GM12878 (cell line): Measurements from ENCODE around the gene OCA2. TPM values are rescaled to one million over a fixed set of nuclear protein-coding genes. Genes with fewer than 3 reads are reported as not detected.

Experiments used
- ATAC-seq: fragments of 200-7000 bp; cut with Tn5 transposase; 3 replicates; pipeline ENCODE4 v1.9.1; 2020; ENCODE audit warnings: mild to moderate bottlenecking, moderate library complexity
- BruUV-seq: library from RNA; stranded (reverse); fragments of 400-500 nt; replicated peaks from 2 replicates; lab custom pipeline; 2021; lab: Mats Ljungman, UMichigan
- CTCF ChIA-PET: fragments of 300-600 bp; sonication (Branson Sonifier 250); formaldehyde crosslinking; extraction: SDS; loops from one replicate; lab custom pipeline; 2021; ENCODE audit warnings: inconsistent platforms; lab: Yijun Ruan, JAX
- POLR2A ChIA-PET: fragments of 350-600 bp; formaldehyde crosslinking; extraction: SDS; loops from one replicate; lab custom pipeline; 2021; ENCODE audit warnings: inconsistent platforms; lab: Charles Lee
- RAD21 ChIA-PET: fragments of 300-600 bp; sonication (Branson Sonifier 250); formaldehyde crosslinking; loops from one replicate; lab custom pipeline; 2023; ENCODE audit warnings: antibody characterized with exemption; ENCODE audit not compliant: unreplicated experiment; lab: Charles Lee
- SMC1A ChIA-PET: fragments of 300-600 bp; sonication (Branson Sonifier 250); formaldehyde crosslinking; loops from one replicate; lab custom pipeline; 2023; ENCODE audit not compliant: unreplicated experiment, uncharacterized antibody; lab: Charles Lee
- DNase-seq: peaks from one replicate; pipeline ENCODE4 v3.0.0-alpha.2; 2011; ENCODE audit warnings: low read depth, low spot score
- FAIRE-seq: peaks from 3 replicates; lab custom pipeline; 2011; peaks lifted over from hg19 to GRCh38; lab: Jason Lieb, UNC
- H2AFZ ChIP-seq: 2 replicates; pipeline ENCODE4 v1.6.0; 2011; ENCODE audit warnings: low read depth, low read length, control low read depth; ENCODE audit not compliant: control insufficient read depth
- H3K27ac ChIP-seq: 2 replicates; pipeline ENCODE4 v1.5.1; 2011; ENCODE audit warnings: control low read depth; ENCODE audit not compliant: control insufficient read depth, insufficient read depth
- H3K27me3 ChIP-seq, 2 experiments: replicated peaks in 1 of 2; 2 replicates each; pipeline versions ENCODE4 v1.6.0 to v1.6.1; 2011; ENCODE audit warnings: low read length in 1 of 2; ENCODE audit not compliant: control insufficient read depth in 2 of 2, insufficient read depth in 2 of 2
- H3K36me3 ChIP-seq, 2 experiments: 2 replicates each; pipeline ENCODE4 v1.5.1; 2011; ENCODE audit warnings: low read length in 1 of 2; ENCODE audit not compliant: control insufficient read depth in 2 of 2, insufficient read depth in 2 of 2
- H3K4me1 ChIP-seq: 2 replicates; pipeline ENCODE4 v1.6.1; 2011; ENCODE audit warnings: mild to moderate bottlenecking, low read length, moderate library complexity, mixed read lengths; ENCODE audit not compliant: control insufficient read depth, insufficient read depth
- H3K4me2 ChIP-seq: 2 replicates; pipeline ENCODE4 v1.6.0; 2011; ENCODE audit warnings: control low read depth; ENCODE audit not compliant: control insufficient read depth, insufficient read depth
- H3K4me3 ChIP-seq: fragments of 200-600 bp; sonication (generic); 2 replicates; pipeline ENCODE4 v1.5.1; 2016
- H3K79me2 ChIP-seq: 2 replicates; pipeline ENCODE4 v1.6.0; 2011; ENCODE audit warnings: low read length; ENCODE audit not compliant: control insufficient read depth, insufficient read depth
- H3K9ac ChIP-seq: 2 replicates; pipeline ENCODE4 v1.8.0; 2011; ENCODE audit warnings: low read length, control low read depth, mixed read lengths; ENCODE audit not compliant: control insufficient read depth, insufficient read depth
- H3K9me3 ChIP-seq: replicated peaks from 3 replicates; pipeline ENCODE4 v1.5.1; 2011; ENCODE audit warnings: mild to moderate bottlenecking, low read length; ENCODE audit not compliant: control insufficient read depth, insufficient read depth
- H4K20me1 ChIP-seq: 2 replicates; pipeline ENCODE4 v1.6.0; 2011; ENCODE audit not compliant: control insufficient read depth, insufficient read depth
- BHLHE40 ChIP-seq, 2 experiments: fragments of 450-650 bp in 1 of 2; IDR thresholded peaks; 2 replicates each; pipeline ENCODE4 v1.6.1; 2011 to 2017; ENCODE audit warnings: low read depth in 2 of 2, borderline replicate concordance in 1 of 2, improper control_type of control experiment in 1 of 2, low read length in 1 of 2, mild to moderate bottlenecking in 1 of 2
- CREM ChIP-seq: IDR thresholded peaks from 2 replicates; pipeline ENCODE4 v1.6.1; 2014; ENCODE audit warnings: antibody characterized with exemption, low read depth
- ETV6 ChIP-seq, 2 experiments: fragments of 450-650 bp in 1 of 2; IDR thresholded peaks in 1 of 2; conservative IDR thresholded peaks in 1 of 2; 2 replicates each; pipeline ENCODE4 v1.6.1; 2014; ENCODE audit warnings: antibody characterized with exemption in 1 of 2, borderline replicate concordance in 1 of 2, low read depth in 1 of 2, mild to moderate bottlenecking in 1 of 2, moderate library complexity in 1 of 2
- FOS ChIP-seq: IDR thresholded peaks from 3 replicates; pipeline ENCODE4 v1.6.1; 2011; ENCODE audit warnings: borderline replicate concordance; ENCODE audit not compliant: insufficient read length; ENCODE audit errors: extremely low read depth
- MYC ChIP-seq: IDR thresholded peaks from 2 replicates; pipeline ENCODE4 v1.6.1; 2011; ENCODE audit warnings: mild to moderate bottlenecking, low read length, moderate library complexity, inconsistent platforms; ENCODE audit not compliant: insufficient read depth, insufficient replicate concordance, insufficient read length, severe bottlenecking
- NFXL1 ChIP-seq: fragments of 450-650 bp; IDR thresholded peaks from 2 replicates; pipeline ENCODE4 v1.6.1; 2017; ENCODE audit warnings: antibody characterized with exemption, mild to moderate bottlenecking, borderline replicate concordance
- SPI1 ChIP-seq: IDR thresholded peaks from 2 replicates; pipeline ENCODE4 v1.6.1; 2011; ENCODE audit warnings: low read depth, mild to moderate bottlenecking, low read length, moderate library complexity, borderline replicate concordance; ENCODE audit not compliant: insufficient read depth
- TCF3 ChIP-seq: IDR thresholded peaks from 2 replicates; pipeline ENCODE4 v1.6.1; 2012; ENCODE audit warnings: low read depth, mild to moderate bottlenecking, low read length, borderline replicate concordance; ENCODE audit not compliant: insufficient read depth
- ZNF384 ChIP-seq: IDR thresholded peaks from 2 replicates; pipeline ENCODE4 v1.6.1; 2012; ENCODE audit warnings: low read depth, mild to moderate bottlenecking, low read length, improper control_type of control experiment, borderline replicate concordance
- WGBS: methylation state at CpG from one replicate; pipeline ENCODE4 v1.1.6; 2016; ENCODE audit warnings: low lambda C conversion rate; ENCODE audit not compliant: insufficient replicate concordance, insufficient coverage; ENCODE audit errors: missing lambda C conversion rate; 5-methylcytosine and 5-hydroxymethylcytosine counted together
- in situ Hi-C: fragments of 300-500 bp; cut with MboI; formaldehyde crosslinking; loops from 9 replicates; pipeline ENCODE4 v1.14.3; 2018; ENCODE audit warnings: mixed read lengths
- intact Hi-C: fragments of 100-400 bp; cut with micrococcal nuclease; formaldehyde crosslinking; loops from one replicate; pipeline ENCODE4 v1.14.2; 2022; ENCODE audit not compliant: unreplicated experiment
- polyA plus RNA-seq, 11 experiments: library from polyadenylated mRNA; depleted of rRNA in 4 of 11; unstranded in 6 of 11; stranded (reverse) in 5 of 11; fragments of >200 nt; fragmentation: Nextera tagmentation in 4 of 11; fragmentation: Illumina TruSeq in 1 of 11; extraction: Ambion mirVana in 4 of 11; extraction: Trizol in 1 of 11; gene quantifications; 1 replicate in 1 of 11; 2 replicates in 10 of 11; pipeline versions ENCODE4 v1.2.1 to v1.2.3, GENCODE V29; 2011 to 2016; ENCODE audit warnings: inconsistent platforms in 2 of 11, missing spikeins in 2 of 11, low read depth in 1 of 11
- total RNA-seq, 4 experiments: library from RNA; depleted of rRNA in 3 of 4; stranded (reverse); fragments of >200 nt in 3 of 4; fragmentation: Illumina TruSeq in 1 of 4; extraction: Trizol in 1 of 4; gene quantifications; 2 replicates each; pipeline versions ENCODE4 v1.2.1 to v1.2.3, GENCODE V29; 2013 to 2021
- TF ChIP-seq, protein P1 (sequence below): fragments of 450-650 bp; formaldehyde crosslinking; IDR thresholded peaks from 2 replicates; pipeline ENCODE4 v1.4.0; 2022; ENCODE audit warnings: mild to moderate bottlenecking, moderate library complexity
- TF ChIP-seq, protein P2 (sequence below): fragments of 150-350 bp; IDR thresholded peaks from 2 replicates; pipeline ENCODE4 v1.6.1; 2014; ENCODE audit warnings: mild to moderate bottlenecking, low read depth, low read length
- TF ChIP-seq, protein P3 (sequence below): IDR thresholded peaks from 2 replicates; pipeline ENCODE4 v1.6.1; 2012; ENCODE audit warnings: improper control_type of control experiment, low read depth, low read length; ENCODE audit not compliant: insufficient replicate concordance

Gene OCA2
- total and polyA plus RNA-seq, 10 of the 15 experiments (the other 5 are each of a cell fraction or from before 2014, with no cell fraction given) = 0.04 to 1.8 TPM; not detected in 8

DNA sequence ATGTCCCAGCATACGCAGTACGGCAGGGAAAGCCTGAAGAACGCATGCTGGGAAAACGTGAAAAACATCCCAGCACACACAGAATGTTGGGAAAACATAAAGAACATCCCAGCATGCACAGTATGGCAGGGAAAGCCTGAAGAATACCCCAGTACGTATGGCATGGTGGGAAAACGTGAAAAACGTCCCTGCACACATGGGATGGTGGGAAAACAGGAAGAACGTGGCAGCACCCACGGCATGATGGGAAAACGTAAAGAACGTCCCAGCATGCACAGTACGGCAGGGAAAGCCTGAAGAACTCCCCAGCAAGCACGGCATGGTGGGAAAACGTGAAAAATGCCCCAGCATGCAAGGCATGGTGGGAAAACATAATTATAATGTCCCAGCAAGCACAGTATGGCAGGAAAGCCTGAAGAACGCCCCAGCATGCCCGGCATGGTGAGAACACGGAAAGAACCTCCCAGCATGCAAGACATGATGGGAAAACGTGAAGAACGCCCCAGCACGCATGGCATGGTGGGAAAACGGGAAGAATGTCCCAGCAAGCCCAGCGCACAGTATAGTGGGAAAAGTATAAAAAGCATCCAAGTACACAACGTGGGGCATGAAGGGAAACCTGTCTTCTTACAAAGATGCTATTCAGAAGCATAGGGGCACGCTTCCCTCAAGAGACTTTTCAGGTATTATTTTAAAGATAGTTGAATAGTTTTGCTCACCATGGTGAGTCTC, 128.3 kb downstream of the OCA2 start:
- H3K79me2 ChIP-seq = no peaks in the 10 kb centered on the region
- no peak for ATAC-seq
- no peak for TF ChIP-seq NFXL1
- TF ChIP-seq, protein P1, sequence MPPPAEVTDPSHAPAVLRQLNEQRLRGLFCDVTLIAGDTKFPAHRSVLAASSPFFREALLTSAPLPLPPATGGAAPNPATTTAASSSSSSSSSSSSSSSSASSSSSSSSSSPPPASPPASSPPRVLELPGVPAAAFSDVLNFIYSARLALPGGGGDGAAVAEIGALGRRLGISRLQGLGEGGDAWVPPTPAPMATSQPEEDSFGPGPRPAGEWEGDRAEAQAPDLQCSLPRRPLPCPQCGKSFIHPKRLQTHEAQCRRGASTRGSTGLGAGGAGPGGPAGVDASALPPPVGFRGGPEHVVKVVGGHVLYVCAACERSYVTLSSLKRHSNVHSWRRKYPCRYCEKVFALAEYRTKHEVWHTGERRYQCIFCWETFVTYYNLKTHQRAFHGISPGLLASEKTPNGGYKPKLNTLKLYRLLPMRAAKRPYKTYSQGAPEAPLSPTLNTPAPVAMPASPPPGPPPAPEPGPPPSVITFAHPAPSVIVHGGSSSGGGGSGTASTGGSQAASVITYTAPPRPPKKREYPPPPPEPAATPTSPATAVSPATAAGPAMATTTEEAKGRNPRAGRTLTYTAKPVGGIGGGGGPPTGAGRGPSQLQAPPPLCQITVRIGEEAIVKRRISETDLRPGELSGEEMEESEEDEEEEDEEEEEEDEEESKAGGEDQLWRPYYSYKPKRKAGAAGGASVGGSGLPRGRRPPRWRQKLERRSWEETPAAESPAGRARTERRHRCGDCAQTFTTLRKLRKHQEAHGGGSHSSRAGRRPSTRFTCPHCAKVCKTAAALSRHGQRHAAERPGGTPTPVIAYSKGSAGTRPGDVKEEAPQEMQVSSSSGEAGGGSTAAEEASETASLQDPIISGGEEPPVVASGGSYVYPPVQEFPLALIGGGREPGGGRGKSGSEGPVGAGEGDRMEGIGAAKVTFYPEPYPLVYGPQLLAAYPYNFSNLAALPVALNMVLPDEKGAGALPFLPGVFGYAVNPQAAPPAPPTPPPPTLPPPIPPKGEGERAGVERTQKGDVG (CRISPR knock-in tag) = no peak
- TF ChIP-seq TCF3 = no peak
- no peak for TF ChIP-seq CREM
- no peak for TF ChIP-seq ZNF384
- no peak for TF ChIP-seq ETV6 (conservative IDR thresholded peaks at IDR 0.05 in 1 of 2, IDR thresholded peaks at IDR 0.05 in 1 of 2; ENCODE audit: borderline replicate concordance in 1 of 2, low read depth in 1 of 2)
- TF ChIP-seq MYC = no peak
- no peak for TF ChIP-seq SPI1
- TF ChIP-seq, protein P2, sequence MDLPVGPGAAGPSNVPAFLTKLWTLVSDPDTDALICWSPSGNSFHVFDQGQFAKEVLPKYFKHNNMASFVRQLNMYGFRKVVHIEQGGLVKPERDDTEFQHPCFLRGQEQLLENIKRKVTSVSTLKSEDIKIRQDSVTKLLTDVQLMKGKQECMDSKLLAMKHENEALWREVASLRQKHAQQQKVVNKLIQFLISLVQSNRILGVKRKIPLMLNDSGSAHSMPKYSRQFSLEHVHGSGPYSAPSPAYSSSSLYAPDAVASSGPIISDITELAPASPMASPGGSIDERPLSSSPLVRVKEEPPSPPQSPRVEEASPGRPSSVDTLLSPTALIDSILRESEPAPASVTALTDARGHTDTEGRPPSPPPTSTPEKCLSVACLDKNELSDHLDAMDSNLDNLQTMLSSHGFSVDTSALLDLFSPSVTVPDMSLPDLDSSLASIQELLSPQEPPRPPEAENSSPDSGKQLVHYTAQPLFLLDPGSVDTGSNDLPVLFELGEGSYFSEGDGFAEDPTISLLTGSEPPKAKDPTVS = no peak
- TF ChIP-seq, protein P3, sequence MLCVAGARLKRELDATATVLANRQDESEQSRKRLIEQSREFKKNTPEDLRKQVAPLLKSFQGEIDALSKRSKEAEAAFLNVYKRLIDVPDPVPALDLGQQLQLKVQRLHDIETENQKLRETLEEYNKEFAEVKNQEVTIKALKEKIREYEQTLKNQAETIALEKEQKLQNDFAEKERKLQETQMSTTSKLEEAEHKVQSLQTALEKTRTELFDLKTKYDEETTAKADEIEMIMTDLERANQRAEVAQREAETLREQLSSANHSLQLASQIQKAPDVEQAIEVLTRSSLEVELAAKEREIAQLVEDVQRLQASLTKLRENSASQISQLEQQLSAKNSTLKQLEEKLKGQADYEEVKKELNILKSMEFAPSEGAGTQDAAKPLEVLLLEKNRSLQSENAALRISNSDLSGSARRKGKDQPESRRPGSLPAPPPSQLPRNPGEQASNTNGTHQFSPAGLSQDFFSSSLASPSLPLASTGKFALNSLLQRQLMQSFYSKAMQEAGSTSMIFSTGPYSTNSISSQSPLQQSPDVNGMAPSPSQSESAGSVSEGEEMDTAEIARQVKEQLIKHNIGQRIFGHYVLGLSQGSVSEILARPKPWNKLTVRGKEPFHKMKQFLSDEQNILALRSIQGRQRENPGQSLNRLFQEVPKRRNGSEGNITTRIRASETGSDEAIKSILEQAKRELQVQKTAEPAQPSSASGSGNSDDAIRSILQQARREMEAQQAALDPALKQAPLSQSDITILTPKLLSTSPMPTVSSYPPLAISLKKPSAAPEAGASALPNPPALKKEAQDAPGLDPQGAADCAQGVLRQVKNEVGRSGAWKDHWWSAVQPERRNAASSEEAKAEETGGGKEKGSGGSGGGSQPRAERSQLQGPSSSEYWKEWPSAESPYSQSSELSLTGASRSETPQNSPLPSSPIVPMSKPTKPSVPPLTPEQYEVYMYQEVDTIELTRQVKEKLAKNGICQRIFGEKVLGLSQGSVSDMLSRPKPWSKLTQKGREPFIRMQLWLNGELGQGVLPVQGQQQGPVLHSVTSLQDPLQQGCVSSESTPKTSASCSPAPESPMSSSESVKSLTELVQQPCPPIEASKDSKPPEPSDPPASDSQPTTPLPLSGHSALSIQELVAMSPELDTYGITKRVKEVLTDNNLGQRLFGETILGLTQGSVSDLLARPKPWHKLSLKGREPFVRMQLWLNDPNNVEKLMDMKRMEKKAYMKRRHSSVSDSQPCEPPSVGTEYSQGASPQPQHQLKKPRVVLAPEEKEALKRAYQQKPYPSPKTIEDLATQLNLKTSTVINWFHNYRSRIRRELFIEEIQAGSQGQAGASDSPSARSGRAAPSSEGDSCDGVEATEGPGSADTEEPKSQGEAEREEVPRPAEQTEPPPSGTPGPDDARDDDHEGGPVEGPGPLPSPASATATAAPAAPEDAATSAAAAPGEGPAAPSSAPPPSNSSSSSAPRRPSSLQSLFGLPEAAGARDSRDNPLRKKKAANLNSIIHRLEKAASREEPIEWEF = no peak
- TF ChIP-seq BHLHE40 (IDR thresholded peaks at IDR 0.05; ENCODE audit: borderline replicate concordance in 1 of 2, low read depth in 2 of 2, low read length in 1 of 2) = no peak
- no peak for TF ChIP-seq FOS

More for the DNA sequence above, 128.3 kb downstream of the OCA2 start:
- 51% methylated on average over 24 of the region's 24 CpGs for WGBS
- ChIA-PET POLR2A (no interaction called here), CTCF (no interaction called here), SMC1A (no interaction called here), RAD21 (no interaction called here)
- intact Hi-C loops (no loop called here), in situ Hi-C loops (no loop called here)
- BruUV-seq = no TSS peak
- no peaks in the 10 kb centered on the region for H4K20me1 ChIP-seq
- no peak overlapping the region for H3K4me3 ChIP-seq
- no peaks in the 10 kb centered on the region for H3K36me3 ChIP-seq
- FAIRE-seq (no peak), DNase-seq (no peak)
- H3K4me1 ChIP-seq = no peaks in the 10 kb centered on the region
- no peak overlapping the region for H2AFZ ChIP-seq
- H3K9ac ChIP-seq = no peak overlapping the region
- H3K9me3 ChIP-seq = no peaks in the 10 kb centered on the region; the same call in 2 of the 3 replicates
- H3K4me2 ChIP-seq = no peak overlapping the region
- no peaks in the 10 kb centered on the region for H3K27me3 ChIP-seq
- H3K27ac ChIP-seq = no peak overlapping the region
